ENCODE measurements around the gene GAB2. TPM values are rescaled to one million over a fixed set of nuclear protein-coding genes. Genes with fewer than 3 reads are reported as not detected.

The GAB2 gene
- total RNA-seq, 1 experiment from 2014 or later, result 4.2 TPM

GRCh38 chr11:78432058-78432515, 14.5 kb upstream of the GAB2 start:
- Mint-ChIP-seq H3K27ac (ENCODE audit: low read depth, unreplicated experiment) (no peak overlapping the region), H3K4me1 (ENCODE audit: insufficient read depth, unreplicated experiment) (no peaks in the 10 kb centered on the region), H3K36me3 (ENCODE audit: insufficient read depth, unreplicated experiment) (no peaks in the 10 kb centered on the region), H3K9me3 (ENCODE audit: unreplicated experiment) (no peaks in the 10 kb centered on the region), H3K4me3 (ENCODE audit: unreplicated experiment) (no peak overlapping the region), H3K27me3 (ENCODE audit: insufficient read depth, unreplicated experiment) (no peaks in the 10 kb centered on the region)
- ChIA-PET CTCF (interaction anchor here (0.5 to 3.6 kb wide), 9 partner anchors 11 to 329 kb away, joined by 3 to 18 read pairs (median 5); no protein-coding TSS in a partner anchor), POLR2A (interaction anchor here (0.9 kb wide), 1 partner anchor 204 kb away, joined by 3 read pairs; no protein-coding TSS in a partner anchor)
- no TSS peak for BruUV-seq (replicated peaks)
- peak; percentile 30 for DNase-seq (ENCODE audit: unreplicated experiment)
- intact Hi-C loops (cut with micrococcal nuclease), result loop anchor here (1.0 to 5.0 kb wide), 3 partner anchors 130 to 285 kb away; no protein-coding TSS in a partner anchor
- peak; percentile 40 for TF ChIP-seq CTCF (IDR thresholded peaks at IDR 0.05; ENCODE audit: unreplicated experiment)

- H3K9me3 Mint-ChIP-seq (ENCODE audit: unreplicated experiment), result no peaks in the 10 kb centered on the region
- H3K4me1 Mint-ChIP-seq (ENCODE audit: insufficient read depth, unreplicated experiment), result no peaks in the 10 kb centered on the region
- no peaks in the 10 kb centered on the region for H3K36me3 Mint-ChIP-seq (ENCODE audit: insufficient read depth, unreplicated experiment)
- CTCF ChIA-PET, result interaction anchor here (0.5 to 3.6 kb wide), 6 partner anchors 14 to 428 kb away, joined by 3 to 18 read pairs (median 4); no protein-coding TSS in a partner anchor
- intact Hi-C loops (cut with micrococcal nuclease), result loop anchor here (5.0 kb wide), 2 partner anchors 133 to 282 kb away; no protein-coding TSS in a partner anchor
- DNase-seq (ENCODE audit: unreplicated experiment), result no peak
- BruUV-seq (replicated peaks), result no TSS peak
- H3K4me3 Mint-ChIP-seq (ENCODE audit: unreplicated experiment), result no peak overlapping the region
- TF ChIP-seq CTCF (IDR thresholded peaks at IDR 0.05; ENCODE audit: unreplicated experiment), result no peak
- no peak overlapping the region for H3K27ac Mint-ChIP-seq (ENCODE audit: low read depth, unreplicated experiment)
- POLR2A ChIA-PET, result no interaction called here
- H3K27me3 Mint-ChIP-seq (ENCODE audit: insufficient read depth, unreplicated experiment), result no peaks in the 10 kb centered on the region
Measured at GRCh38 chr11:78429660-78430059, 12.0 kb upstream of the GAB2 start.

- intact Hi-C loops (cut with micrococcal nuclease), result no loop called here
- no TSS peak for BruUV-seq (replicated peaks)
- POLR2A ChIA-PET, result interaction anchor here (2.2 kb wide), 1 partner anchor 11 kb away, joined by 8 read pairs; no protein-coding TSS in a partner anchor
- TF ChIP-seq CTCF (IDR thresholded peaks at IDR 0.05; ENCODE audit: unreplicated experiment), result no peak
- Mint-ChIP-seq H3K27ac (ENCODE audit: low read depth, unreplicated experiment) (no peak overlapping the region), H3K4me1 (ENCODE audit: insufficient read depth, unreplicated experiment) (no peaks in the 10 kb centered on the region), H3K27me3 (ENCODE audit: insufficient read depth, unreplicated experiment) (no peaks in the 10 kb centered on the region), H3K36me3 (ENCODE audit: insufficient read depth, unreplicated experiment) (no peaks in the 10 kb centered on the region), H3K9me3 (ENCODE audit: unreplicated experiment) (no peaks in the 10 kb centered on the region), H3K4me3 (ENCODE audit: unreplicated experiment) (no peak overlapping the region)
- CTCF ChIA-PET, result interaction anchor here (0.7 to 3.6 kb wide), 5 partner anchors 14 to 1866 kb away, joined by 3 to 18 read pairs (median 4); no protein-coding TSS in a partner anchor
- DNase-seq (ENCODE audit: unreplicated experiment), result no peak
Measured at GRCh38 chr11:78429209-78429608, 11.6 kb upstream of the GAB2 start.

- TF ChIP-seq CTCF (IDR thresholded peaks at IDR 0.05; ENCODE audit: unreplicated experiment), result no peak
- intact Hi-C loops (cut with micrococcal nuclease), result no loop called here
- ChIA-PET CTCF (interaction anchor here (0.7 to 2.6 kb wide), 4 partner anchors 11 to 1865 kb away, joined by 3 to 11 read pairs (median 4); partner anchors contain the start of gene GAB2), POLR2A (interaction anchor here (0.7 to 2.2 kb wide), 2 partner anchors 10 to 901 kb away, joined by 3 to 8 read pairs; no protein-coding TSS in a partner anchor)
- no peak for DNase-seq (ENCODE audit: unreplicated experiment)
- Mint-ChIP-seq H3K36me3 (ENCODE audit: insufficient read depth, unreplicated experiment) (no peaks in the 10 kb centered on the region), H3K27me3 (ENCODE audit: insufficient read depth, unreplicated experiment) (no peaks in the 10 kb centered on the region), H3K9me3 (ENCODE audit: unreplicated experiment) (no peaks in the 10 kb centered on the region), H3K4me3 (ENCODE audit: unreplicated experiment) (no peak overlapping the region), H3K27ac (ENCODE audit: low read depth, unreplicated experiment) (no peak overlapping the region), H3K4me1 (ENCODE audit: insufficient read depth, unreplicated experiment) (no peaks in the 10 kb centered on the region)
- BruUV-seq (replicated peaks), result no TSS peak
Measured at GRCh38 chr11:78428773-78429172, 11.2 kb upstream of the GAB2 start.
